Left ventricle myocardium superior (tissue), 1 donor: Measurements from ENCODE around the gene OR14A2. TPM values are rescaled to one million over a fixed set of nuclear protein-coding genes. Genes with fewer than 3 reads are reported as not detected.
"Not testable (repeated sequence)": the region's sequence is repeated elsewhere in the genome, so short reads cannot be mapped to it uniquely, and the experiment has no call there.

Source experiments
- ATAC-seq: fragments of 200-7000 bp; cut with Tn5 transposase; one replicate; pipeline ENCODE4 v1.9.1; 2020; ENCODE audit warnings: mild to moderate bottlenecking, moderate library complexity
- DNase-seq: peaks from one replicate; pipeline ENCODE4 v3.0.0-alpha.2; 2020
- intact Hi-C: fragments of 100-400 bp; cut with micrococcal nuclease; formaldehyde crosslinking; loops from one replicate; pipeline ENCODE4 v1.11.0; 2022
- long read RNA-seq: library from polyadenylated mRNA; unstranded; transcript quantifications from one replicate; pipeline ENCODE4 v2.0.0, GENCODE V29; 2021
- total RNA-seq: library from RNA; stranded (reverse); fragmentation: NEBNext Ultra II Directional; extraction: Animal tissue kit (Norgen Biotek cat#: 25700); gene quantifications from one replicate; pipeline ENCODE4 v1.2.1, GENCODE V29; 2021
- donor health status: DM: no; HTN: yes; CAD: no; lungs with severe emphysema.

The OR14A2 gene
- total RNA-seq: not detected
- long read RNA-seq: 0 reads

GRCh38 chr1:247748041-247748440 is at the start of gene OR14A2:
Gene OR14A2 (minus strand): TSS chr1:247748141.
- intact Hi-C loops: no loop called here
- DNase-seq (no peak), ATAC-seq (no peak)

- ATAC-seq (no peak), DNase-seq (no peak)
- intact Hi-C loops: no loop called here
Observed at GRCh38 chr1:247797518-247797917, 49.6 kb upstream of the OR14A2 start.

GRCh38 chr1:247769603-247770002 is 21.7 kb upstream of the OR14A2 start:
- DNase-seq (no peak), ATAC-seq (no peak)
- intact Hi-C loops: no loop called here

- intact Hi-C loops: no loop called here
- ATAC-seq: no peak
- no peak for DNase-seq
Observed at GRCh38 chr1:247760456-247760855, 12.5 kb upstream of the OR14A2 start, which contains the start of gene OR1C1. Gene OR1C1 (minus strand): TSS chr1:247760556. CDS start chr1:247758406, 2,150 bp downstream.

- intact Hi-C loops, DNase-seq, ATAC-seq: not testable (repeated sequence)
Observed at GRCh38 chr1:247754311-247754710, 6.4 kb upstream of the OR14A2 start.

GRCh38 chr1:247749870-247750269 is 1.9 kb upstream of the OR14A2 start:
- no peak for ATAC-seq
- DNase-seq: no peak
- intact Hi-C loops: no loop called here

- ATAC-seq (no peak), DNase-seq (no peak)
- intact Hi-C loops: no loop called here
Observed at GRCh38 chr1:247747616-247748015, 325 bp downstream of the OR14A2 start.

- intact Hi-C loops: no loop called here
- no peak for ATAC-seq
- no peak for DNase-seq
Observed at GRCh38 chr1:247746391-247746935, 1.5 kb downstream of the OR14A2 start.

- intact Hi-C loops, ATAC-seq, DNase-seq: not testable (repeated sequence)
Observed at GRCh38 chr1:247742215-247742760, 5.7 kb downstream of the OR14A2 start.

- intact Hi-C loops: no loop called here
- ATAC-seq (no peak), DNase-seq (no peak)
Observed at GRCh38 chr1:247741756-247742155, 6.2 kb downstream of the OR14A2 start.

GRCh38 chr1:247740721-247741120 is 7.2 kb downstream of the OR14A2 start:
- DNase-seq: no peak
- intact Hi-C loops: no loop called here
- ATAC-seq: no peak

GRCh38 chr1:247738315-247738714 is 9.6 kb downstream of the OR14A2 start, which contains the start of gene OR14K1:
Gene OR14K1 (plus strand): TSS chr1:247738615. CDS start chr1:247738615, 0 bp downstream.
- ATAC-seq (no peak), DNase-seq (no peak)
- intact Hi-C loops: no loop called here

- DNase-seq (no peak), ATAC-seq (no peak)
- intact Hi-C loops: no loop called here
Observed at GRCh38 chr1:247721222-247721621, 26.7 kb downstream of the OR14A2 start.

- DNase-seq: no peak
- intact Hi-C loops: no loop called here
Observed at GRCh38 chr1:247716546-247716945, 31.4 kb downstream of the OR14A2 start, which contains the start of gene OR6F1. Gene OR6F1 (minus strand): TSS chr1:247716646. CDS start chr1:247712755, 3,891 bp downstream.

GRCh38 chr1:247713753-247714152 is 34.2 kb downstream of the OR14A2 start:
- intact Hi-C loops: no loop called here
- DNase-seq (no peak), ATAC-seq (no peak)

More at GRCh38 chr1:247716546-247716945, 31.4 kb downstream of the OR14A2 start, which contains the start of gene OR6F1:
- ATAC-seq: no peak

- ATAC-seq, intact Hi-C loops, DNase-seq: not testable (repeated sequence)
Observed at GRCh38 chr1:247710681-247711080, 37.3 kb downstream of the OR14A2 start.

- intact Hi-C loops: no loop called here
- DNase-seq: no peak
- ATAC-seq: no peak
Observed at GRCh38 chr1:247701338-247701737, 46.6 kb downstream of the OR14A2 start.

- ATAC-seq (no peak), DNase-seq (no peak)
- intact Hi-C loops: no loop called here
Observed at GRCh38 chr1:247681288-247681897, 66.5 kb downstream of the OR14A2 start.

- ATAC-seq (no peak), DNase-seq (no peak)
- intact Hi-C loops: no loop called here
Observed at GRCh38 chr1:247680171-247680570, 67.8 kb downstream of the OR14A2 start.

GRCh38 chr1:247679639-247680038 is 68.3 kb downstream of the OR14A2 start, which contains the start of gene OR13G1:
Gene OR13G1 (minus strand): TSS chr1:247679739. CDS start chr1:247673041, 6,698 bp downstream.
- ATAC-seq: no peak
- DNase-seq: no peak
- intact Hi-C loops: no loop called here
